Osteoblast (primary cell): Measurements from ENCODE around the gene GPR42. TPM values are rescaled to one million over a fixed set of nuclear protein-coding genes. Genes with fewer than 3 reads are reported as not detected.

Source experiments
- DNase-seq: peaks from one replicate; pipeline ENCODE4 v3.0.0; 2011; ENCODE audit warnings: low spot score, mixed read lengths; ENCODE audit not compliant: insufficient read length; ENCODE audit errors: missing footprints
- H2AFZ ChIP-seq: 2 replicates; pipeline ENCODE4 v1.6.0; 2011; ENCODE audit warnings: mild to moderate bottlenecking, low read length
- H3K27ac ChIP-seq: 2 replicates; pipeline ENCODE4 v1.5.1; 2011; ENCODE audit warnings: mild to moderate bottlenecking, low read depth, low read length, moderate library complexity
- H3K27me3 ChIP-seq: 2 replicates; pipeline ENCODE4 v1.6.0; 2012; ENCODE audit warnings: mild to moderate bottlenecking, control low read depth, inconsistent platforms, low read length, moderate library complexity; ENCODE audit not compliant: insufficient read depth
- H3K36me3 ChIP-seq: 2 replicates; pipeline ENCODE4 v1.5.1; 2011; ENCODE audit warnings: mild to moderate bottlenecking, low read length, control low read depth, moderate library complexity; ENCODE audit not compliant: insufficient read depth
- H3K4me1 ChIP-seq: 2 replicates; pipeline ENCODE4 v1.5.1; 2011; ENCODE audit warnings: mild to moderate bottlenecking, low read length, control low read depth, moderate library complexity; ENCODE audit not compliant: insufficient read depth
- H3K4me2 ChIP-seq: 2 replicates; pipeline ENCODE4 v1.6.0; 2011; ENCODE audit warnings: mild to moderate bottlenecking, low read length; ENCODE audit not compliant: insufficient read depth
- H3K4me3 ChIP-seq: fragments of 200-600 bp; sonication (generic); 3 replicates; pipeline ENCODE4 v1.5.1; 2012; ENCODE audit warnings: mild to moderate bottlenecking, low read length, inconsistent platforms; ENCODE audit not compliant: insufficient read depth
- H3K79me2 ChIP-seq: 2 replicates; pipeline ENCODE4 v1.6.0; 2012; ENCODE audit warnings: mild to moderate bottlenecking, low read length, control low read depth, inconsistent platforms; ENCODE audit not compliant: insufficient read depth
- H3K9me3 ChIP-seq: 2 replicates; pipeline ENCODE4 v1.5.1; 2011; ENCODE audit warnings: low read depth, low read length, control low read depth
- H4K20me1 ChIP-seq: 2 replicates; pipeline ENCODE4 v1.6.0; 2012; ENCODE audit warnings: mild to moderate bottlenecking, low read length, control low read depth; ENCODE audit not compliant: insufficient read depth
- CTCF ChIP-seq: IDR thresholded peaks from 2 replicates; pipeline ENCODE4 v1.5.1; 2011; ENCODE audit warnings: mild to moderate bottlenecking, low read depth, low read length, moderate library complexity; ENCODE audit errors: extremely low read depth
- total RNA-seq: library from RNA; depleted of rRNA; stranded (reverse); fragments of >200 nt; gene quantifications from 2 replicates; pipeline ENCODE4 v1.2.3, GENCODE V29; 2012

The GPR42 gene
- total RNA-seq, 1 donor: not detected

DNA sequence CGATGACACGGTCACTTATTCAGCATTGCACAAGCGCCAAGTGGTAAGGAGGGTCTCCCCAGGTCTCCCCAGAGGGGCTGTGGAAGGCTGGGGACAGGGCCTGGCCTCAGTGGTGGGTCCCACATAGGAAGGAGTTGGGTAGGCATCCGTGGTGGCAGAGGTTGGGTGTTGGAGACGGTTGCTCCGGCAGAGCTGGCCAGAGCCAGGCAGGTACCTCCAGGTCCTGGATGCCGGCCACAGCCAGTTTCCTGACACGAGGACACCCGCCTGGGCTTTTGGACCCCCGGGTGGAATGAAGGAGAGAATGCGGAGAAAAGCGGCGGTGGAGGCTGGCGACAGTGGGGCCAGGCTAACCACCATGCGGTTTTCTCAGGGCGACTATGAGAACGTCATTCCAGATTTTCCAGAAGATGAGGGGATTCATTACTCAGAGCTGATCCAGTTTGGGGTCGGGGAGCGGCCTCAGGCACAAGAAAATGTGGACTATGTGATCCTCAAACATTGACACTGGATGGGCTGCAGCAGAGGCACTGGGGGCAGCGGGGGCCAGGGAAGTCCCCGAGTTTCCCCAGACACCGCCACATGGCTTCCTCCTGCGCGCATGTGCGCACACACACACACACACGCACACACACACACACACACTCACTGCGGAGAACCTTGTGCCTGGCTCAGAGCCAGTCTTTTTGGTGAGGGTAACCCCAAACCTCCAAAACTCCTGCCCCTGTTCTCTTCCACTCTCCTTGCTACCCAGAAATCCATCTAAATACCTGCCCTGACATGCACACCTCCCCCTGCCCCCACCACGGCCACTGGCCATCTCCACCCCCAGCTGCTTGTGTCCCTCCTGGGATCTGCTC lies 24.4 kb upstream of the GPR42 start:
- no peaks in the 10 kb centered on the region for H3K4me1 ChIP-seq
- no peak overlapping the region for H3K27ac ChIP-seq
- no peaks in the 10 kb centered on the region for H3K79me2 ChIP-seq
- no peak overlapping the region for H3K4me3 ChIP-seq
- DNase-seq: no peak
- no peak for TF ChIP-seq CTCF
- no peaks in the 10 kb centered on the region for H3K36me3 ChIP-seq
- H4K20me1 ChIP-seq: no peaks in the 10 kb centered on the region
- H3K27me3 ChIP-seq: no peaks in the 10 kb centered on the region
- no peaks in the 10 kb centered on the region for H3K9me3 ChIP-seq
- no peak overlapping the region for H3K4me2 ChIP-seq
- H2AFZ ChIP-seq: no peak overlapping the region

DNA sequence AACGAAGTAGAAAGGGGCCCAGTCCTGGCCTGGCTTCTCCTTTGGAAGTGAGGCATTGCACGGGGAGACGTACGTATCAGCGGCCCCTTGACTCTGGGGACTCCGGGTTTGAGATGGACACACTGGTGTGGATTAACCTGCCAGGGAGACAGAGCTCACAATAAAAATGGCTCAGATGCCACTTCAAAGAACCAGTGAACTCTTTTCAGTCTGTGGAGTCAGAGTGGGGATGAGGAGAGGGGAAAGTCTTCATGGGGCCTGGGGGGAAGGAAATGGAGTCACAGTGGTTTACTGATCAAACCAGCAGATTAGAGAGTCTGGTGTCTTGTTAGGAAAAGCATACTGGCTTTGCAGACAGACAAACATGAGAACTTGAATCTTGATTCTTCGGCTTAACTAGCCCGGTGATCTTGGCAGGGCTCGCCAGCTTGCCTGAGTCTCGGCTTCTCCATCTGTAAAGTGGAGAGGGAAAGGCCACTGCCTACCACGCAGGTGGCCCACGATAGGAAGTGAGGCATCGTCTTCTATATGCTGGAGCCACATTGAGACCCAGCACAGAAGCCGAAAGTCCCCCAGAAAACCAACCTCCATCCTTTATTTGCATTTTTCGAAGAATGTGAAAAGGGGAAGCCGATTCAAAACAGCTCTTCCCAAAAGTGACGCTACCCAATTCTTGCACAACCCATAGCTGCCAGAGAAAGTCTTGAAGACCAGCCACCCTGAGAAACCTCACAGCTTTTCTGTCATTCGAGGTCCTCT lies 23.5 kb upstream of the GPR42 start, which contains the start of gene FFAR1:
Gene FFAR1, plus strand, starts transcription at position 732 of the 759 bp plus-strand sequence. CDS start 3,650 bp downstream, outside the sequence.
- Histone ChIP-seq H3K4me1 (no peaks in the 10 kb centered on the region), H3K9me3 (no peaks in the 10 kb centered on the region), H3K27ac (no peak within 1 kb of the TSS), H4K20me1 (no peaks in the 10 kb centered on the region), H3K79me2 (no peaks in the 10 kb centered on the region), H3K4me3 (no peak within 1 kb of the TSS), H3K4me2 (no peak within 1 kb of the TSS), H3K36me3 (no peaks in the 10 kb centered on the region), H3K27me3 (no peaks in the 10 kb centered on the region), H2AFZ (no peak within 1 kb of the TSS)
- DNase-seq: no peak
- TF ChIP-seq CTCF: no peak

GRCh38 chr19:35347930-35348298 lies 23.0 kb upstream of the GPR42 start:
- Histone ChIP-seq H3K9me3 (no peaks in the 10 kb centered on the region), H2AFZ (no peak overlapping the region), H3K27ac (no peak overlapping the region), H3K4me1 (no peaks in the 10 kb centered on the region), H3K4me2 (no peak overlapping the region), H3K4me3 (no peak overlapping the region), H3K36me3 (no peaks in the 10 kb centered on the region), H4K20me1 (no peaks in the 10 kb centered on the region), H3K79me2 (no peaks in the 10 kb centered on the region), H3K27me3 (no peaks in the 10 kb centered on the region)
- no peak for TF ChIP-seq CTCF
- no peak for DNase-seq

DNA sequence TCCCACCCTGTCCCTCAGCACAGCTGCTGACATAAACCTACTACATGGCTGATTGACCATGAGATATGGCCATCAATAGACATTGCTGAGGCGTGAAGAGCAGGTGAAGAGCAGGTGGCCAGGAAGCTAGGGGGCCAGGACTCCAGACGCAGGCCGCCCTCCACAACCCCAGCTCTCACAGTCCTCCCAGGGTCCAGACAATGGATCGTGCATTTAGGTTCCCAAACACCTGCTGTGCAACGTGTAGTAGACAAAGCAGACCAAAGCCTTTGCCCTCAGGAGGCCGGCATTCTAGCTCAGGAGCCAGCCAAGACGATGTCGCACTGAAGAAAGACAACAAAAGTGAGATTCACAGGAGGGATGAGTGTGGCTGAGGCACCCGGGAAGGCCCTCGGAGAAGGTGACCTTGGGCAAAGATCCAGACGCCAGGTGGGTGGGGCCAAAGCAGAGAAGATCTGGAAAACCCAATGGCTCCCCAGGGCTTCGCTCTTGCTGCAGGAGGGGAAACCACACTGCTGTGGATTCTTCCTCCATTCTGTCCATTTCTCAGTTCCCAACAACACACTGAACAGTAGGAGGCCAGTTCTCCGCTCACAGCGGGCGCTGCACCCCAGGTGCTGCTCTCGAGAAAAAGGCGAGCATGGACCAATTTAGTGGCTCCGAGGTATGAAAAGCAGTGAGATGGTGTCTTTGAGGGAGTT lies 21.8 kb upstream of the GPR42 start:
- Histone ChIP-seq H3K27me3 (no peaks in the 10 kb centered on the region), H3K9me3 (no peaks in the 10 kb centered on the region), H2AFZ (no peak overlapping the region), H3K4me3 (no peak overlapping the region), H3K27ac (no peak overlapping the region), H3K79me2 (no peaks in the 10 kb centered on the region), H3K4me1 (no peaks in the 10 kb centered on the region), H4K20me1 (no peaks in the 10 kb centered on the region), H3K36me3 (no peaks in the 10 kb centered on the region), H3K4me2 (no peak overlapping the region)
- TF ChIP-seq CTCF: no peak
- peak; percentile 69 for DNase-seq
